Anterior cingulate cortex (tissue), 58 donors: ENCODE results near the gene OR4M2.
"Not testable (repeated sequence)": the region's sequence is repeated elsewhere in the genome, so short reads cannot be mapped to it uniquely, and the experiment has no call there.

Experiments used
- DNase-seq, 58 donors: peaks; one replicate each; lab custom pipeline; 2025; lab: John Stamatoyannopoulos, UW

The OR4M2 gene, protein sequence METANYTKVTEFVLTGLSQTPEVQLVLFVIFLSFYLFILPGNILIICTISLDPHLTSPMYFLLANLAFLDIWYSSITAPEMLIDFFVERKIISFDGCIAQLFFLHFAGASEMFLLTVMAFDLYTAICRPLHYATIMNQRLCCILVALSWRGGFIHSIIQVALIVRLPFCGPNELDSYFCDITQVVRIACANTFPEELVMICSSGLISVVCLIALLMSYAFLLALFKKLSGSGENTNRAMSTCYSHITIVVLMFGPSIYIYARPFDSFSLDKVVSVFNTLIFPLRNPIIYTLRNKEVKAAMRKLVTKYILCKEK

DNA sequence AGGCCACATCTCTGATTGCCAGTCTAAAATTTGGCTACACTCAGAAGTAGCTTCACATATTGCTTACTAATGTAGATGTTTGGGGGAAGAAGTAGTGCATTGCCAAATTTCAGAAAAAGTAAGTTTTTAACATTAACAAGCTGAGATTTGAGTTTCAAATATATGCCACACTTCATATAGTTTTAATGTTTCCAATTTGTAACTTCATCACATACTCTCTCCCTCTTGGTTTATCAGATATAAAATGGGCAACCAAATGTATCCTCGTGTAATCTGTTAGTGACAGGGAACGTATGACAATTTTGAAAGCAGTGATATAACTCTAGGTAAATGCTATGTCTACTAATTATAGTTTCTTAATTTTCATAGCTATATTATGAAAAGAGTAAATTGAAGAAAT is at the start of gene OR4M2:
Gene OR4M2, plus strand, starts transcription at position 301 of the 400 bp plus-strand sequence. Its CDS starts 98 bp downstream, at position 399.
- not testable (repeated sequence) for DNase-seq

DNA sequence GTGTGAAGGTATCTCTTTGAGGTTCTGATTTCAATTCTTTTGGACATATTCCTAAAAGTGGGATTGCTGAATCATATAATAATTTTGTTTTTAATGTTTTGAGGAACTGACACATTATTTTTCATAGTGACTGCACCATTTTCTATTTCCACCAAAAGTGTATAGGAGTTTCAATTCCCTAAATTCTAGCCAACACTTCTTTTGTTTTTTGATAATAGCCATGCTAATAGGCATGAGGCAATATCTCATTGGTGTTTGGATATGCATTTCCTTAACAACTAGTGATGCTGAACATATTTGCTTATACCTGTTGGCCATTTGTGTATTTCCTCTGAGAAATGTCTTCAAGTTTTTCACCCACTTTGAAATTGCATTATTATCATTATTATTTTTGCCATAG is 11.1 kb upstream of the OR4M2 start:
- not testable (repeated sequence) for DNase-seq

DNA sequence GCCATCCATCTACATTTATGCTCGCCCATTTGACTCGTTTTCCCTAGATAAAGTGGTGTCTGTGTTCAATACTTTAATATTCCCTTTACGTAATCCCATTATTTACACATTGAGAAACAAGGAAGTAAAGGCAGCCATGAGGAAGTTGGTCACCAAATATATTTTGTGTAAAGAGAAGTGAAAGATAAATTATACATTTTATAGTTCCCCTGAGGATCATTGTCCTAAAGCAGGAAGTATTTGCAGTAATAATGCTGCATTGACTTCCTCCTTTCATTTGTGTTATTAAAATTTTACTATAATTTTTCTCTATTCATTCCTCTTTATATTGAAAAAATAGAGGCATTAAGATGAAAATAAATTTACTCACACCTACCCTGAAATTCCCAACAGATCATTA is 1.1 kb downstream of the OR4M2 start:
- DNase-seq, result not testable (repeated sequence)

DNA sequence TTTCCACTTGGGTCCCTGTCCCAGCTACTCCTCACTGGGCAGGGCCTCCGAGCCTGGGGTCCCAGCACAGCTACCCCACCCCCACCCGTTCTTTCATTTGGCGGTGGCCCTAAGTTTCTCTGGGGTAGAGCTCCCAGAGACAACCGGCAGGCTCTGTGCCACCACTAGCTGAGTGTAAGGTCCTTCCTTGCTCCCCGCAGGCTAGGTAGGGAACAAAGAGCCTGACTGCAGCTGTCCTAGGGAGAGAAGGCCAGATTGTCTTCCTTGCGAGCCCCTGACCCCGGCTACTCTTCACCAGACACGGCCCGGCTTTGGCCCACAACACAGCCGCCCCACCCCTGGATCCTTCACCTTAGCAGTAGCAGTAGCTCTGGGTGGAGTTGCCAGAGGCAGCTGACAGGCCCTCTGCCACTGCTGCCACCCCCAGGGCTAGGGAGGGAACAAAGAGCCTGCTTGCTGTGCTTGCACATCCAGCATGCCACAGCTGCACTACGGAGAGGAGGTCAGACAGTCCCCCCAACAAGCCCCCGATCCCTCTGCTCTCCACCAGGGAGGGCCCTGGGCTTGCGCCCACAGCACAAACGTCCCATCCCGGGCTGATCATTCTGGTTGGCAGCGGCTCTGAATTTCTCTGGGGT is 18.4 kb downstream of the OR4M2 start:
- not testable (repeated sequence) for DNase-seq

DNA sequence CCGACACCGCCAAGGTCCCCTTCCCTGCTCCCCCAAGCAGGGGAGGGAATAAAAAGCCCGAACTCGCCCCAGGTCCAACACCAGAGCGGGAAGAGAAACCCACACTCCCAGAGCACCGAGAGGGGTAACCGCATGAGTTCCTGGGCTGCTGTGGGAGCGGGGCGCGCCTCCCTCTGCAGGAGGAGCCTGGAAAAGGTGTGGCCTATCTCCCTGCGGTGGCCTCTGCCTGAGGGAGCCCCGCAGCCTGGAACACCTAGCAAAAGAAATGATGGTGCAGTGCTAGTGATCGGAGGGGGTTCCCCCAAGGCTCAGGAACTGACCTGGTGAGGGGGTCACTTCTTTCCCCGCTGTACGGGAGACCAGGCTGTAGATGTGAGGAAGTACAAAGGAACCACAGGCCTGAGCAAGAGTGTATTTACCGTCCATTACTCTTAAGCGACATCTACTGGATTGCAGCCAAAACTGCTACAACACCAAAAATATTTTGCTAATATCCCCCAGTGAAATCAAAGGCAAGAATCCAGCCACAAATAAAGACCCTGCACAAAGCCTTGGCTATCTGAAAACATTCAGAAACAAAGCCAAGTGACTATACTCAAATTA is 19.1 kb downstream of the OR4M2 start:
- DNase-seq, result not testable (repeated sequence)

DNA sequence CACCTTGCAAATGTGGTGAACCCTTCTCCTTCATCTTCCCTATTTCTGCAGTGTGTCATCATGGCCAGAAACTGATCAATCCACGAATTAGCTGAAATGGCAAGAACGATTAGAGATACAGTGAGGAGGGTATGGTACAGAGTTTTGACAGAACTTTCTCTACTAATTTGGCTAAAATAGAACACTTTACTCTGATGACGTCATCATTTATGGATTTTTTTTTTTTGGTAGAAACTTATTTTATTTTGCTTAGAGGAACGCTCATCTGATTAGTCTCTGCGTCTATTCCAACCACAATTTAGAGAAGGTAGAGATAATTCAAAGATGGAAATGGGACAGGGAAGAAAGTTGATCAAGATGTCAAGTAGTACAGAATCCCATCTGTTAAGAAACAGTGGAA is 41.7 kb downstream of the OR4M2 start:
- DNase-seq, result not testable (repeated sequence)
